Measurements from ENCODE around the gene SHC4. TPM values are rescaled to one million over a fixed set of nuclear protein-coding genes. Genes with fewer than 3 reads are reported as not detected.
A peak's percentile ranks its signal among the peaks of the same experiment; 100 is the strongest.

The SHC4 gene
- total and polyA plus RNA-seq, 2 experiments from 2014 or later = 0.43 to 0.45 TPM

GRCh38 chr15:48924528-48925393 lies 39.0 kb downstream of the SHC4 start:
- no peak overlapping the region for H3K4me2 ChIP-seq (ENCODE audit: unreplicated experiment)
- no peaks in the 10 kb centered on the region for H3K27me3 ChIP-seq (replicated peaks; ENCODE audit: insufficient read depth)
- peak overlapping the region; percentile 47; the same call in 1 of the 2 replicates for H3K27ac ChIP-seq
- no peaks in the 10 kb centered on the region for H3K36me3 ChIP-seq (ENCODE audit: low read depth)
- no peaks in the 10 kb centered on the region for H3K79me2 ChIP-seq (ENCODE audit: insufficient read depth)
- no peak overlapping the region for H2AFZ ChIP-seq
- DNase-seq = peak; percentile 53
- 64 to 72% methylated on average over 5 of the region's 5 CpGs for WGBS, 2 experiments (ENCODE audit: low coverage in 1 of 2, low lambda C conversion rate in 2 of 2, missing lambda C conversion rate in 2 of 2)
- H3K4me3 ChIP-seq = no peak overlapping the region
- peaks cover 19% of the 10 kb centered on the region; the same call in 1 of the 2 replicates for H3K4me1 ChIP-seq (ENCODE audit: insufficient read depth)
- H4K20me1 ChIP-seq (ENCODE audit: insufficient read depth) = no peaks in the 10 kb centered on the region
- in situ Hi-C loops (cut with MboI) = no loop called here
- TF ChIP-seq EZH2 (IDR thresholded peaks at IDR 0.05; ENCODE audit: insufficient read depth, poor library complexity, severe bottlenecking) (no peak), EZH2phosphoT487 (IDR thresholded peaks at IDR 0.05; ENCODE audit: insufficient read depth, low read depth) (no peak)
- no peak overlapping the region for H3K9ac ChIP-seq
- no peaks in the 10 kb centered on the region for H3K9me3 ChIP-seq (ENCODE audit: low read depth)
- H3K9me2 ChIP-seq (ENCODE audit: insufficient read depth) = no peaks in the 10 kb centered on the region
- peaks cover 22% of the 10 kb centered on the region for H3F3A ChIP-seq (ENCODE audit: insufficient read depth)

- Histone ChIP-seq H3K9ac (no peak overlapping the region), H2AFZ (no peak overlapping the region), H3K79me2 (ENCODE audit: insufficient read depth) (no peaks in the 10 kb centered on the region), H4K20me1 (ENCODE audit: insufficient read depth) (no peaks in the 10 kb centered on the region), H3K4me3 (no peak overlapping the region), H3K9me3 (ENCODE audit: low read depth) (no peaks in the 10 kb centered on the region), H3F3A (ENCODE audit: insufficient read depth) (peaks cover 12% of the 10 kb centered on the region), H3K4me2 (ENCODE audit: unreplicated experiment) (no peak overlapping the region), H3K4me1 (ENCODE audit: insufficient read depth) (0 out of 2 replicates have a peak, but pooled peaks cover 9% of the 10 kb centered on the region), H3K27ac (no peak overlapping the region), H3K9me2 (ENCODE audit: insufficient read depth) (no peaks in the 10 kb centered on the region), H3K27me3 (replicated peaks; ENCODE audit: insufficient read depth) (no peaks in the 10 kb centered on the region), H3K36me3 (ENCODE audit: low read depth) (no peaks in the 10 kb centered on the region)
- TF ChIP-seq EZH2 (IDR thresholded peaks at IDR 0.05; ENCODE audit: insufficient read depth, poor library complexity, severe bottlenecking) (no peak), EZH2phosphoT487 (IDR thresholded peaks at IDR 0.05; ENCODE audit: insufficient read depth, low read depth) (no peak)
- in situ Hi-C loops (cut with MboI) = no loop called here
- DNase-seq = no peak
- 95 to 96% methylated on average over 2 of the region's 2 CpGs for WGBS, 2 experiments (ENCODE audit: low coverage in 1 of 2, low lambda C conversion rate in 2 of 2, missing lambda C conversion rate in 2 of 2)
Measured at GRCh38 chr15:48922046-48922445, 41.7 kb downstream of the SHC4 start.

- no peaks in the 10 kb centered on the region for H3K79me2 ChIP-seq (ENCODE audit: insufficient read depth)
- H3F3A ChIP-seq (ENCODE audit: insufficient read depth) = no peaks in the 10 kb centered on the region
- H3K9me3 ChIP-seq (ENCODE audit: low read depth) = no peaks in the 10 kb centered on the region
- no peaks in the 10 kb centered on the region for H3K36me3 ChIP-seq (ENCODE audit: low read depth)
- no peaks in the 10 kb centered on the region for H3K27me3 ChIP-seq (replicated peaks; ENCODE audit: insufficient read depth)
- H4K20me1 ChIP-seq (ENCODE audit: insufficient read depth) = no peaks in the 10 kb centered on the region
- no peaks in the 10 kb centered on the region for H3K4me1 ChIP-seq (ENCODE audit: insufficient read depth)
- no peak overlapping the region for H3K4me3 ChIP-seq
- DNase-seq = no peak
- H3K27ac ChIP-seq = no peak overlapping the region
- no peak overlapping the region for H3K9ac ChIP-seq
- no peaks in the 10 kb centered on the region for H3K9me2 ChIP-seq (ENCODE audit: insufficient read depth)
- H3K4me2 ChIP-seq (ENCODE audit: unreplicated experiment) = no peak overlapping the region
- TF ChIP-seq EZH2phosphoT487 (IDR thresholded peaks at IDR 0.05; ENCODE audit: insufficient read depth, low read depth) = no peak
- in situ Hi-C loops (cut with MboI) = no loop called here
- H2AFZ ChIP-seq = no peak overlapping the region
- 22 to 31% methylated on average over 3 of the region's 3 CpGs for WGBS, 2 experiments (ENCODE audit: low coverage in 1 of 2, low lambda C conversion rate in 2 of 2, missing lambda C conversion rate in 2 of 2)
Measured at GRCh38 chr15:48916721-48917120, 47.0 kb downstream of the SHC4 start.

- H3K9ac ChIP-seq = no peak overlapping the region
- DNase-seq = no peak
- no peaks in the 10 kb centered on the region for H3K9me2 ChIP-seq (ENCODE audit: insufficient read depth)
- H3K4me2 ChIP-seq (ENCODE audit: unreplicated experiment) = no peak overlapping the region
- 58 to 69% methylated on average over 3 of the region's 3 CpGs for WGBS, 2 experiments (ENCODE audit: low coverage in 1 of 2, low lambda C conversion rate in 2 of 2, missing lambda C conversion rate in 2 of 2)
- no peaks in the 10 kb centered on the region for H3K9me3 ChIP-seq (ENCODE audit: low read depth)
- no peaks in the 10 kb centered on the region for H3K4me1 ChIP-seq (ENCODE audit: insufficient read depth)
- no peaks in the 10 kb centered on the region for H3K36me3 ChIP-seq (ENCODE audit: low read depth)
- no peak overlapping the region for H2AFZ ChIP-seq
- H3K79me2 ChIP-seq (ENCODE audit: insufficient read depth) = no peaks in the 10 kb centered on the region
- no peak overlapping the region for H3K27ac ChIP-seq
- H3F3A ChIP-seq (ENCODE audit: insufficient read depth) = no peaks in the 10 kb centered on the region
- no peak overlapping the region for H3K4me3 ChIP-seq
- in situ Hi-C loops (cut with MboI) = no loop called here
- TF ChIP-seq EZH2phosphoT487 (IDR thresholded peaks at IDR 0.05; ENCODE audit: insufficient read depth, low read depth) (no peak), EZH2 (IDR thresholded peaks at IDR 0.05; ENCODE audit: insufficient read depth, poor library complexity, severe bottlenecking) (no peak)
- H4K20me1 ChIP-seq (ENCODE audit: insufficient read depth) = no peaks in the 10 kb centered on the region
- H3K27me3 ChIP-seq (replicated peaks; ENCODE audit: insufficient read depth) = no peaks in the 10 kb centered on the region
Measured at GRCh38 chr15:48915861-48916260, 47.9 kb downstream of the SHC4 start.

Measured in GM23248 (cell line).